HepG2 (cell line): ENCODE results near the gene AJUBA. TPM values are rescaled to one million over a fixed set of nuclear protein-coding genes. Genes with fewer than 3 reads are reported as not detected.

Experiments used
- AGO2 ChIP-seq: fragments of 200-400 bp; formaldehyde crosslinking; optimal IDR thresholded peaks from 2 replicates; pipeline ENCODE3; 2017; ENCODE audit warnings: mild to moderate bottlenecking, low read depth, low read length, moderate library complexity
- ARID3A ChIP-seq: IDR thresholded peaks from 2 replicates; pipeline ENCODE4 v1.6.1; 2012; ENCODE audit warnings: low read depth, low read length, improper control_type of control experiment
- ATRX ChIP-seq: sonication (generic); formaldehyde crosslinking; IDR thresholded peaks from 2 replicates; pipeline ENCODE4 v1.4.0; 2020; ENCODE audit warnings: missing genetic modification reagents, borderline replicate concordance
- ELF4 ChIP-seq: sonication (generic); formaldehyde crosslinking; IDR thresholded peaks from 2 replicates; pipeline ENCODE4 v1.5.0; 2020; ENCODE audit warnings: missing genetic modification reagents, mild to moderate bottlenecking, moderate library complexity, borderline replicate concordance
- ERF ChIP-seq: IDR thresholded peaks from 2 replicates; pipeline ENCODE4 v1.6.1; 2018; ENCODE audit warnings: missing biosample characterization, missing genetic modification reagents
- HMGA1 ChIP-seq: sonication (generic); formaldehyde crosslinking; conservative IDR thresholded peaks from 2 replicates; pipeline ENCODE4 v1.4.0; 2020; ENCODE audit warnings: missing genetic modification reagents
- HOXA3 ChIP-seq: sonication (generic); formaldehyde crosslinking; IDR thresholded peaks from 2 replicates; pipeline ENCODE4 v1.5.0; 2020; ENCODE audit warnings: missing genetic modification reagents
- IRX3 ChIP-seq: sonication (generic); formaldehyde crosslinking; IDR thresholded peaks from 2 replicates; pipeline ENCODE4 v1.8.1; 2023; ENCODE audit warnings: mild to moderate bottlenecking, low read depth, missing genetic modification reagents, borderline replicate concordance
- ISX ChIP-seq: sonication (generic); formaldehyde crosslinking; conservative IDR thresholded peaks from 2 replicates; pipeline ENCODE4 v1.5.0; 2020; ENCODE audit warnings: missing genetic modification reagents
- MATR3 ChIP-seq: sonication (generic); formaldehyde crosslinking; IDR thresholded peaks from 2 replicates; pipeline ENCODE4 v1.4.0; 2020; ENCODE audit warnings: missing genetic modification reagents
- NCOR1 ChIP-seq: fragments of 200-600 bp; sonication (generic); IDR thresholded peaks from 2 replicates; pipeline ENCODE4 v1.7.0; 2017; ENCODE audit warnings: antibody characterized with exemption, low read length, borderline replicate concordance
- NFE2L1 ChIP-seq: sonication (generic); formaldehyde crosslinking; IDR thresholded peaks from 2 replicates; pipeline ENCODE4 v1.4.0; 2020; ENCODE audit warnings: missing genetic modification reagents, mild to moderate bottlenecking, borderline replicate concordance
- RERE ChIP-seq: IDR thresholded peaks from 2 replicates; pipeline ENCODE4 v1.6.1; 2016; ENCODE audit warnings: low read depth, missing genetic modification reagents, missing compliant biosample characterization
- SCMH1 ChIP-seq: sonication (generic); formaldehyde crosslinking; IDR thresholded peaks from 2 replicates; pipeline ENCODE4 v1.9.0; 2021; ENCODE audit warnings: missing genetic modification reagents, mild to moderate bottlenecking, borderline replicate concordance
- TSC22D2 ChIP-seq: sonication (generic); formaldehyde crosslinking; IDR thresholded peaks from 2 replicates; pipeline ENCODE4 v1.5.1; 2020; ENCODE audit warnings: missing genetic modification reagents, mild to moderate bottlenecking, borderline replicate concordance
- ZNF260 ChIP-seq: sonication (generic); formaldehyde crosslinking; IDR thresholded peaks from 2 replicates; pipeline ENCODE4 v1.4.0; 2020; ENCODE audit warnings: missing genetic modification reagents, low read depth, mild to moderate bottlenecking, borderline replicate concordance
- ZNF33B ChIP-seq: sonication (generic); formaldehyde crosslinking; IDR thresholded peaks from 2 replicates; pipeline ENCODE4 v1.5.1; 2020; ENCODE audit warnings: mild to moderate bottlenecking, missing genetic modification reagents
- ZNF543 ChIP-seq: sonication (generic); formaldehyde crosslinking; IDR thresholded peaks from 2 replicates; pipeline ENCODE4 v1.4.0; 2020; ENCODE audit warnings: mild to moderate bottlenecking, missing genetic modification reagents
- ZNF639 ChIP-seq: conservative IDR thresholded peaks from 2 replicates; pipeline ENCODE4 v1.6.1; 2018; ENCODE audit warnings: missing genetic modification reagents
- ZNF850 ChIP-seq: sonication (generic); formaldehyde crosslinking; conservative IDR thresholded peaks from 2 replicates; pipeline ENCODE4 v1.9.0; 2021; ENCODE audit warnings: mild to moderate bottlenecking, missing genetic modification reagents
- polyA plus RNA-seq, 8 experiments: library from polyadenylated mRNA; depleted of rRNA in 3 of 8; stranded (reverse) in 7 of 8; unstranded in 1 of 8; fragments of >200 nt; fragmentation: Illumina TruSeq in 4 of 8; extraction: Trizol in 4 of 8; gene quantifications; 2 replicates each; pipeline versions ENCODE4 v1.2.1 to v1.2.3, GENCODE V29; 2011 to 2016; ENCODE audit warnings: low read depth in 4 of 8, missing spikeins in 1 of 8, mixed read lengths in 1 of 8; ENCODE audit not compliant: insufficient read depth in 1 of 8
- total RNA-seq, 5 experiments: library from RNA; depleted of rRNA; stranded (reverse); fragments of >200 nt; fragmentation: Illumina TruSeq; extraction: Trizol; gene quantifications; 2 replicates each; pipeline ENCODE4 v1.2.3, GENCODE V29; 2016; ENCODE audit warnings: low read depth in 1 of 5
- TF ChIP-seq, protein P1 (sequence below): IDR thresholded peaks from 2 replicates; pipeline ENCODE4 v1.6.1; 2016; ENCODE audit warnings: low read depth, borderline replicate concordance

The AJUBA gene
- total and polyA plus RNA-seq, 2 of the 13 experiments (the other 11 are each of a cell fraction or from before 2014, with no cell fraction given) = 157 to 241 TPM

DNA sequence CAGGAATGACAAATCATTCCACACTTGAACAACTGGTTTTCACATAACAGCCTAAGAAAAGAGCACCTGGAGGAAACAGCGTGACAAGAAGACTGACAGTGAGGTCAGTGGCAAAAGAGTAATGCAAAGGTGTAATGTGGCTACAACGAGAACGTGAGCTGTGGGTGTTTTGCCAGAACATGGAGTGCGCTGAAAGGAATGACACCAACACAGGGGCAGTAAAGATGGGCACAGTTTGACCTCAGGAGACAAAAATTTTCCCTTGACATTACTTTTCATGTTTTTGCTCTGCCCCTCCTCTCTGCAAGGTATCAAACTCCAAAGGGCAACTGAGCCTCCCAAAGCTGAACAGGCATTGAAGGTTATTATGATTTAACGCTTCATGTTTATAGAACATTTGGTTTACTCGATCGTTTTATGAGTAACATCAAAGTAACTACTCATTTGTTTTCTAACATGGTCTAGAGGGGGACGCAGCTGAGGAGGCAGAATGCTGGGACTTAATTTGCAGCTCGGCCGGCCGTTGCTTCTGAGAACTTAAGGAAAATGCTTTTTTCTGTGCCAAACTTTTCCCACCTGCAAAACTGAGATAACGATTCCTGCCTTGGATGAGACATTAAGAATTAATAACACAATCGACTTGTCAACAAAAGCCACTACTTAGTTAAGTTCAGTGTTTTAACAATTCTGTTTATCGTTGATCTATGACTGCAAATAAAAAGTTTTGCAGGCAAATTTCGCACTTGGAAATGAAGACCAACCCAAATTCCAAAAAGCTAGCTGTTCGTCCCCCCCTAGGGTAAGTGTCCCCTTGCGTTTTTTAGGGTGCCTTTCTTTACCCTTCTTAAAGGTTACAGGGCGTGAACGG, 26.4 kb downstream of the AJUBA start (continued):
- TF ChIP-seq, protein P1, sequence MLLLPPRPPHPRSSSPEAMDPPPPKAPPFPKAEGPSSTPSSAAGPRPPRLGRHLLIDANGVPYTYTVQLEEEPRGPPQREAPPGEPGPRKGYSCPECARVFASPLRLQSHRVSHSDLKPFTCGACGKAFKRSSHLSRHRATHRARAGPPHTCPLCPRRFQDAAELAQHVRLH (CRISPR knock-in tag) = no peak
- TF ChIP-seq NFE2L1 (no peak), ERF (CRISPR knock-in tag) (no peak), ARID3A (0 out of 2 replicates have a peak, but pooled peaks have one; percentile 22), AGO2 (no peak), ZNF543 (CRISPR knock-in tag) (no peak), NCOR1 (peak; percentile 33), SCMH1 (CRISPR knock-in tag) (no peak), ELF4 (CRISPR knock-in tag) (no peak), RERE (CRISPR knock-in tag) (no peak), HMGA1 (no peak), TSC22D2 (no peak), ZNF639 (no peak), IRX3 (CRISPR knock-in tag) (no peak), ZNF850 (CRISPR knock-in tag) (no peak), HOXA3 (peak; percentile 61; the same call in 1 of the 2 replicates), ZNF260 (CRISPR knock-in tag) (no peak), ATRX (CRISPR knock-in tag) (no peak), ISX (no peak), MATR3 (CRISPR knock-in tag) (no peak), ZNF33B (peak; percentile 8; the same call in 1 of the 2 replicates)
